ENCODE data around the gene CD99. TPM values are rescaled to one million over a fixed set of nuclear protein-coding genes. Genes with fewer than 3 reads are reported as not detected.

CD99 gene
- total and polyA plus RNA-seq, 2 donors (not counting 1 experiment from before 2014, with no cell fraction given), result 70.7 to 133 TPM

DNA sequence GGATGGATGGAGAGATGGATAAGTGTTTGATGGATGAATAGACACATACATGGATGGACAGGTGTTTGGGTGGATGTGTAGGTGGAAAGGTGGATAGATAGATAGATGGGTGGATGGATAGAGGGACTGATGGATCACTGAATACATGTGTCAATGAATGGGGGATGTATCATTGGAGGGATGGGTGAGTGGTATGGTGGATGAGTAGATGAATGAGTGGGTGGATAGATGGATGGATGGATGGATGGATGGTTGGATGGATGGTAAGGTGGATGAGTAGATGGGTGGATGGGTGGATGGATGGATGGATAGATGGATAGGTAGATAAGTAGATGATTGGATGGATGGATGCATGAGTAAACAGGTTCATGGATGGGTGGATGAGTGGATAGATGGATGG is 41.1 kb upstream of the CD99 start:
- H3K27me3 Mint-ChIP-seq, result no peaks in the 10 kb centered on the region

DNA sequence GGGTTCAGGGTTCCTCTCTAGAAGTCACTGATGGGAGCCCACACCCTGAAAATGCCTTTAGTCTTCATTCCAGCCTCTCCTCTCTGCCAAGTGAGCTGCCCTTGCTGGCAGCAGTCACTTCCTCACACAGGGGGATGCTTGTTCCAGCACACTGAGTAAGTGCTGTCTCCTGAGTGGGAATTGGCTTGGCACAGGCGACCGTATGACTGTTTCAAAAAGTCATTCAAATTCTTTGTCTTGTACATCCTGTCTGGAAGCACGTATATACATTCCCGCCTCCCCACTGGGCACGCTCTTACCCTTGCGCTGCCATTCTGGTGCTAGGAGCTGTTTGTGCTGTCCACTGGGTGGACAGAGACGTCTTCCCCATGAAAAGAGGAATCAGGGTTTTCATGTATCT is 40.2 kb upstream of the CD99 start:
- H3K27ac ChIP-seq (ENCODE audit: low read length in 2 of 2), result no peak overlapping the region
- H3K27me3 ChIP-seq (replicated peaks in 1 of 4; ENCODE audit: control extremely low read depth in 1 of 4, control insufficient read depth in 3 of 4, insufficient read depth in 4 of 4, low read length in 3 of 4), result no peaks in the 10 kb centered on the region
- Mint-ChIP-seq H3K9me3 (ENCODE audit: insufficient read depth) (no peaks in the 10 kb centered on the region), H3K4me3 (no peak overlapping the region), H3K27me3 (no peaks in the 10 kb centered on the region), H3K27ac (no peak overlapping the region), H3K4me1 (no peaks in the 10 kb centered on the region)
- TF ChIP-seq, protein P1, sequence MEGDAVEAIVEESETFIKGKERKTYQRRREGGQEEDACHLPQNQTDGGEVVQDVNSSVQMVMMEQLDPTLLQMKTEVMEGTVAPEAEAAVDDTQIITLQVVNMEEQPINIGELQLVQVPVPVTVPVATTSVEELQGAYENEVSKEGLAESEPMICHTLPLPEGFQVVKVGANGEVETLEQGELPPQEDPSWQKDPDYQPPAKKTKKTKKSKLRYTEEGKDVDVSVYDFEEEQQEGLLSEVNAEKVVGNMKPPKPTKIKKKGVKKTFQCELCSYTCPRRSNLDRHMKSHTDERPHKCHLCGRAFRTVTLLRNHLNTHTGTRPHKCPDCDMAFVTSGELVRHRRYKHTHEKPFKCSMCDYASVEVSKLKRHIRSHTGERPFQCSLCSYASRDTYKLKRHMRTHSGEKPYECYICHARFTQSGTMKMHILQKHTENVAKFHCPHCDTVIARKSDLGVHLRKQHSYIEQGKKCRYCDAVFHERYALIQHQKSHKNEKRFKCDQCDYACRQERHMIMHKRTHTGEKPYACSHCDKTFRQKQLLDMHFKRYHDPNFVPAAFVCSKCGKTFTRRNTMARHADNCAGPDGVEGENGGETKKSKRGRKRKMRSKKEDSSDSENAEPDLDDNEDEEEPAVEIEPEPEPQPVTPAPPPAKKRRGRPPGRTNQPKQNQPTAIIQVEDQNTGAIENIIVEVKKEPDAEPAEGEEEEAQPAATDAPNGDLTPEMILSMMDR (IDR thresholded peaks at IDR 0.05), result no peak
- TF ChIP-seq EZH2 (IDR thresholded peaks at IDR 0.05; ENCODE audit: borderline replicate concordance, insufficient read depth, low read depth, low read length, poor library complexity, severe bottlenecking), result no peak
- H2AFZ ChIP-seq (ENCODE audit: insufficient read depth, low read depth, low read length, poor library complexity, severe bottlenecking), result no peak overlapping the region
- H3K4me2 ChIP-seq (replicated peaks; ENCODE audit: low read depth, low read length, poor library complexity, severe bottlenecking), result no peak overlapping the region
- ATAC-seq (ENCODE audit: low read depth), result no peak
- H3K4me3 ChIP-seq (ENCODE audit: control extremely low read depth in 1 of 5, extremely low read depth in 1 of 5, insufficient read depth in 1 of 5, low read depth in 2 of 5, low read length in 4 of 5), result no peak overlapping the region
- 88% methylated on average over 7 of the region's 7 CpGs for WGBS (ENCODE audit: insufficient coverage)
- H4K20me1 ChIP-seq (ENCODE audit: control insufficient read depth, insufficient read depth, low read length, poor library complexity, severe bottlenecking), result no peaks in the 10 kb centered on the region
- CTCF ChIA-PET, result no interaction called here
- H3K79me2 ChIP-seq (ENCODE audit: control insufficient read depth, insufficient read depth, low read length), result no peaks in the 10 kb centered on the region
- no peaks in the 10 kb centered on the region for H3K4me1 ChIP-seq (ENCODE audit: control insufficient read depth in 2 of 2, insufficient read depth in 2 of 2, low read length in 2 of 2)
- no peaks in the 10 kb centered on the region for H3K9me3 ChIP-seq (ENCODE audit: control extremely low read depth in 1 of 3, control insufficient read depth in 2 of 3, insufficient read depth in 1 of 3, low read length in 2 of 3)
- H3K9ac ChIP-seq (ENCODE audit: low read length), result no peak overlapping the region
- POLR2A ChIA-PET, result no interaction called here
- intact Hi-C loops (cut with micrococcal nuclease), result no loop called here
- H3K36me3 ChIP-seq (replicated peaks in 1 of 2; ENCODE audit: control extremely low read depth in 1 of 2, control insufficient read depth in 1 of 2, extremely low read depth in 1 of 2, insufficient read depth in 2 of 2, low read length in 1 of 2), result no peaks in the 10 kb centered on the region
- DNase-seq, result no peak

More for the DNA sequence above, 41.1 kb upstream of the CD99 start:
- Histone ChIP-seq H4K20me1 (ENCODE audit: control insufficient read depth, insufficient read depth, low read length, poor library complexity, severe bottlenecking) (no peaks in the 10 kb centered on the region), H3K36me3 (replicated peaks in 1 of 2; ENCODE audit: control extremely low read depth in 1 of 2, control insufficient read depth in 1 of 2, extremely low read depth in 1 of 2, insufficient read depth in 2 of 2, low read length in 1 of 2) (no peaks in the 10 kb centered on the region), H3K9me3 (ENCODE audit: control extremely low read depth in 1 of 3, control insufficient read depth in 2 of 3, insufficient read depth in 1 of 3, low read length in 2 of 3) (no peaks in the 10 kb centered on the region), H3K27ac (ENCODE audit: low read length in 2 of 2) (no peak overlapping the region), H3K27me3 (replicated peaks in 1 of 4; ENCODE audit: control extremely low read depth in 1 of 4, control insufficient read depth in 3 of 4, insufficient read depth in 4 of 4, low read length in 3 of 4) (no peaks in the 10 kb centered on the region), H2AFZ (ENCODE audit: insufficient read depth, low read depth, low read length, poor library complexity, severe bottlenecking) (no peak overlapping the region), H3K4me1 (ENCODE audit: control insufficient read depth in 2 of 2, insufficient read depth in 2 of 2, low read length in 2 of 2) (no peaks in the 10 kb centered on the region), H3K4me3 (ENCODE audit: control extremely low read depth in 1 of 5, extremely low read depth in 1 of 5, insufficient read depth in 1 of 5, low read depth in 2 of 5, low read length in 4 of 5) (no peak overlapping the region), H3K9ac (ENCODE audit: low read length) (no peak overlapping the region), H3K4me2 (replicated peaks; ENCODE audit: low read depth, low read length, poor library complexity, severe bottlenecking) (no peak overlapping the region), H3K79me2 (ENCODE audit: control insufficient read depth, insufficient read depth, low read length) (no peaks in the 10 kb centered on the region)
- POLR2A ChIA-PET, result no interaction called here
- H3K4me1 Mint-ChIP-seq, result no peaks in the 10 kb centered on the region
- ATAC-seq (ENCODE audit: low read depth) (no peak), DNase-seq (no peak)
- no peak overlapping the region for H3K27ac Mint-ChIP-seq
- intact Hi-C loops (cut with micrococcal nuclease), result no loop called here
- CTCF ChIA-PET, result no interaction called here
- TF ChIP-seq, protein P1 (IDR thresholded peaks at IDR 0.05), result no peak
- no peak for TF ChIP-seq EZH2 (IDR thresholded peaks at IDR 0.05; ENCODE audit: borderline replicate concordance, insufficient read depth, low read depth, low read length, poor library complexity, severe bottlenecking)
- H3K4me3 Mint-ChIP-seq, result no peak overlapping the region
- H3K9me3 Mint-ChIP-seq (ENCODE audit: insufficient read depth), result no peaks in the 10 kb centered on the region

Measured in B cell (primary cell).